ENCODE results near the gene GOLGA8T.
"Not testable (repeated sequence)": the region's sequence is repeated elsewhere in the genome, so short reads cannot be mapped to it uniquely, and the experiment has no call there.

Gene GOLGA8T

GRCh38 chr15:30134751-30135150, at the start of gene GOLGA8T:
TSS of gene GOLGA8T (plus strand) at chr15:30135051. CDS start at chr15:30135149, 98 bp downstream.
- not testable (repeated sequence) for DNase-seq (ENCODE audit: low spot score)

GRCh38 chr15:30097827-30098226, 37.0 kb upstream of the GOLGA8T start:
- DNase-seq (ENCODE audit: low spot score) = not testable (repeated sequence)

GRCh38 chr15:30102890-30103289, 32.0 kb upstream of the GOLGA8T start:
- DNase-seq (ENCODE audit: low spot score) = not testable (repeated sequence)

- DNase-seq (ENCODE audit: low spot score) = not testable (repeated sequence)
Observed at GRCh38 chr15:30103941-30104507, 30.8 kb upstream of the GOLGA8T start.

GRCh38 chr15:30110591-30110990, 24.3 kb upstream of the GOLGA8T start:
- not testable (repeated sequence) for DNase-seq (ENCODE audit: low spot score)

GRCh38 chr15:30130066-30130465, 4.8 kb upstream of the GOLGA8T start:
- DNase-seq (ENCODE audit: low spot score) = peak; percentile 7

GRCh38 chr15:30143246-30143645, 8.4 kb downstream of the GOLGA8T start:
- DNase-seq (ENCODE audit: low spot score) = not testable (repeated sequence)

GRCh38 chr15:30149891-30150290, 15.0 kb downstream of the GOLGA8T start:
- not testable (repeated sequence) for DNase-seq (ENCODE audit: low spot score)

- not testable (repeated sequence) for DNase-seq (ENCODE audit: low spot score)
Observed at GRCh38 chr15:30162479-30163357, 27.9 kb downstream of the GOLGA8T start.

- DNase-seq (ENCODE audit: low spot score) = not testable (repeated sequence)
Observed at GRCh38 chr15:30163759-30164158, 28.9 kb downstream of the GOLGA8T start.

GRCh38 chr15:30164257-30164656, 29.4 kb downstream of the GOLGA8T start:
- DNase-seq (ENCODE audit: low spot score) = not testable (repeated sequence)

- not testable (repeated sequence) for DNase-seq (ENCODE audit: low spot score)
Observed at GRCh38 chr15:30167403-30167802, 32.6 kb downstream of the GOLGA8T start.

- DNase-seq (ENCODE audit: low spot score) = not testable (repeated sequence)
Observed at GRCh38 chr15:30167886-30168285, 33.0 kb downstream of the GOLGA8T start.

GRCh38 chr15:30171452-30171851, 36.6 kb downstream of the GOLGA8T start:
- DNase-seq (ENCODE audit: low spot score) = not testable (repeated sequence)

- DNase-seq (ENCODE audit: low spot score) = peak; percentile 72
Observed at GRCh38 chr15:30173041-30173608, 38.3 kb downstream of the GOLGA8T start.

- DNase-seq (ENCODE audit: low spot score) = not testable (repeated sequence)
Observed at GRCh38 chr15:30175291-30175690, 40.4 kb downstream of the GOLGA8T start.

- not testable (repeated sequence) for DNase-seq (ENCODE audit: low spot score)
Observed at GRCh38 chr15:30176613-30177012, 41.8 kb downstream of the GOLGA8T start.

- not testable (repeated sequence) for DNase-seq (ENCODE audit: low spot score)
Observed at GRCh38 chr15:30179814-30180213, 45.0 kb downstream of the GOLGA8T start.

- not testable (repeated sequence) for DNase-seq (ENCODE audit: low spot score)
Observed at GRCh38 chr15:30185495-30185894, 50.6 kb downstream of the GOLGA8T start.

GRCh38 chr15:30187429-30187828, 52.6 kb downstream of the GOLGA8T start:
- not testable (repeated sequence) for DNase-seq (ENCODE audit: low spot score)

- not testable (repeated sequence) for DNase-seq (ENCODE audit: low spot score)
Observed at GRCh38 chr15:30189754-30190153, 54.9 kb downstream of the GOLGA8T start.

GRCh38 chr15:30191143-30191542, 56.3 kb downstream of the GOLGA8T start:
- DNase-seq (ENCODE audit: low spot score) = not testable (repeated sequence)

- DNase-seq (ENCODE audit: low spot score) = not testable (repeated sequence)
Observed at GRCh38 chr15:30191639-30192038, 56.8 kb downstream of the GOLGA8T start.
